ENCODE data around the gene IRX4.

DNA sequence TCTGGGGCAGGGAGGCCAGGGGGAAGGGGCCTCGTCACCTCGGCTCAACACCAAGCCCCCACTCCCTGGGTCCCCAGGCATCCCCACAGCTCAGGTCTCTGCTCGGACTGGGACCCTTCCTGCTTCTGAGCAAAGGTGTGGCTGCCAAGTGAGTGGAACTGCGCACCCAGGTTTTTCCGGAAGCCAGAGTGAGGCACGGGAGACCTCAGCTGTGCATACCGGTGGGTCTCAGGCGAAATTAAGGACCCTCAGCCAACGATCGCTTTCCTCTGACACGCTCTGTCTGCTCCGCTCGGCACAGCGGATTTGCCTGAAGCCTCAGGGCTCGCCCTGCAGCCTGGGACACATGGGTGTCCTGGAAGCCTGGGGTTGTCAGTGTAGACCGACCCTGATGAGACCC, 41.0 kb upstream of the IRX4 start:
- TF ChIP-seq GATA2 (IDR thresholded peaks at IDR 0.05; ENCODE audit: low read depth, low read length) (no peak), GATA3 (IDR thresholded peaks at IDR 0.05; ENCODE audit: low read depth, low read length) (no peak)
